DOHH2 (cell line): ENCODE data around the gene GAB3.

ENCODE experiments used
- H3F3A ChIP-seq: fragments of 200-600 bp; sonication (generic), shearing (Covaris generic); 2 replicates; pipeline ENCODE4 v1.6.0; 2016; ENCODE audit warnings: antibody characterized with exemption, mild to moderate bottlenecking; ENCODE audit not compliant: control insufficient read depth, insufficient read depth
- H3K27ac ChIP-seq: fragments of 200-600 bp; sonication (generic); 2 replicates; pipeline ENCODE4 v1.5.1; 2014; ENCODE audit warnings: low read depth, mild to moderate bottlenecking, low read length, moderate library complexity
- H3K27me3 ChIP-seq: fragments of 200-600 bp; sonication (generic); 2 replicates; pipeline ENCODE4 v1.6.1; 2014; ENCODE audit warnings: mild to moderate bottlenecking, low read length, mixed read lengths; ENCODE audit not compliant: control insufficient read depth
- H3K36me3 ChIP-seq: fragments of 200-600 bp; sonication (generic); 2 replicates; pipeline ENCODE4 v1.6.1; 2014; ENCODE audit warnings: mild to moderate bottlenecking, low read length, moderate library complexity, mixed read lengths; ENCODE audit not compliant: control insufficient read depth
- H3K4me1 ChIP-seq: fragments of 200-600 bp; sonication (generic); 2 replicates; pipeline ENCODE4 v1.6.1; 2014; ENCODE audit warnings: mild to moderate bottlenecking, low read length, mixed read lengths; ENCODE audit not compliant: control insufficient read depth
- H3K4me2 ChIP-seq: fragments of 200-600 bp; sonication (generic); 2 replicates; pipeline ENCODE4 v1.6.0; 2014; ENCODE audit warnings: mild to moderate bottlenecking, low read length, moderate library complexity
- H3K4me3 ChIP-seq: fragments of 200-600 bp; sonication (generic); 2 replicates; pipeline ENCODE4 v1.5.1; 2014; ENCODE audit warnings: mild to moderate bottlenecking, low read length, mixed read lengths
- H3K79me2 ChIP-seq: fragments of 200-600 bp; sonication (generic); 2 replicates; pipeline ENCODE4 v1.6.1; 2014; ENCODE audit warnings: mild to moderate bottlenecking, low read length, mixed read lengths; ENCODE audit not compliant: control insufficient read depth
- H3K9me2 ChIP-seq: fragments of 200-600 bp; sonication (generic); replicated peaks from 2 replicates; pipeline ENCODE4 v1.6.1; 2014; ENCODE audit warnings: mild to moderate bottlenecking, low read length, mixed read lengths; ENCODE audit not compliant: control insufficient read depth
- H3K9me3 ChIP-seq: fragments of 200-600 bp; sonication (generic); 2 replicates; pipeline ENCODE4 v1.6.1; 2014; ENCODE audit warnings: antibody characterized with exemption, low read length, mixed read lengths; ENCODE audit not compliant: control insufficient read depth, insufficient read depth
- H4K20me1 ChIP-seq: fragments of 200-600 bp; sonication (generic); 2 replicates; pipeline ENCODE4 v1.6.0; 2014; ENCODE audit warnings: low read depth, mild to moderate bottlenecking, antibody characterized with exemption, low read length, moderate library complexity; ENCODE audit not compliant: control insufficient read depth, insufficient read depth
- CTCF ChIP-seq: fragments of 200-600 bp; sonication (generic); IDR thresholded peaks from one replicate; pipeline ENCODE4 v1.5.1; 2014; ENCODE audit warnings: antibody characterized with exemption, mild to moderate bottlenecking, low read depth, low read length; ENCODE audit not compliant: poor library complexity, severe bottlenecking
- EZH2phosphoT487 ChIP-seq: fragments of 200-600 bp; sonication (generic); IDR thresholded peaks from 2 replicates; pipeline ENCODE4 v1.6.1; 2017; ENCODE audit warnings: borderline replicate concordance, mild to moderate bottlenecking, antibody characterized with exemption, low read length, moderate library complexity, mixed read lengths

GAB3 gene

GRCh38 chrX:154727871-154728270 is 23.0 kb downstream of the GAB3 start:
- TF ChIP-seq EZH2phosphoT487 (no peak), CTCF (no peak)
- no peaks in the 10 kb centered on the region for H4K20me1 ChIP-seq
- no peaks in the 10 kb centered on the region for H3K27me3 ChIP-seq
- no peaks in the 10 kb centered on the region for H3F3A ChIP-seq
- no peak overlapping the region for H3K4me2 ChIP-seq
- H3K27ac ChIP-seq, result no peak overlapping the region
- H3K4me3 ChIP-seq, result no peak overlapping the region
- H3K9me2 ChIP-seq, result no peaks in the 10 kb centered on the region
- H3K79me2 ChIP-seq, result no peaks in the 10 kb centered on the region
- no peaks in the 10 kb centered on the region for H3K9me3 ChIP-seq
- H3K36me3 ChIP-seq, result no peaks in the 10 kb centered on the region
- peaks cover 3% of the 10 kb centered on the region for H3K4me1 ChIP-seq

GRCh38 chrX:154727418-154727817 is 23.5 kb downstream of the GAB3 start:
- no peak overlapping the region for H3K4me2 ChIP-seq
- no peaks in the 10 kb centered on the region for H4K20me1 ChIP-seq
- TF ChIP-seq CTCF (no peak), EZH2phosphoT487 (no peak)
- H3K36me3 ChIP-seq, result no peaks in the 10 kb centered on the region
- no peaks in the 10 kb centered on the region for H3K4me1 ChIP-seq
- H3K27ac ChIP-seq, result no peak overlapping the region
- no peaks in the 10 kb centered on the region for H3K27me3 ChIP-seq
- no peak overlapping the region for H3K4me3 ChIP-seq
- no peaks in the 10 kb centered on the region for H3K79me2 ChIP-seq
- H3F3A ChIP-seq, result no peaks in the 10 kb centered on the region
- H3K9me2 ChIP-seq, result no peaks in the 10 kb centered on the region
- no peaks in the 10 kb centered on the region for H3K9me3 ChIP-seq

- TF ChIP-seq EZH2phosphoT487, result no peak
- no peak for TF ChIP-seq CTCF
- Histone ChIP-seq H3K4me2 (no peak overlapping the region), H3K4me3 (no peak overlapping the region)
Observed at GRCh38 chrX:154724993-154725756, 25.7 kb downstream of the GAB3 start.

More at GRCh38 chrX:154724993-154725756, 25.7 kb downstream of the GAB3 start:
- H4K20me1 ChIP-seq, result no peaks in the 10 kb centered on the region
- no peaks in the 10 kb centered on the region for H3K36me3 ChIP-seq
- no peaks in the 10 kb centered on the region for H3K9me2 ChIP-seq
- no peaks in the 10 kb centered on the region for H3K9me3 ChIP-seq
- H3K4me1 ChIP-seq, result no peaks in the 10 kb centered on the region
- no peaks in the 10 kb centered on the region for H3F3A ChIP-seq
- H3K27me3 ChIP-seq, result no peaks in the 10 kb centered on the region
- H3K27ac ChIP-seq, result no peak overlapping the region
- H3K79me2 ChIP-seq, result no peaks in the 10 kb centered on the region
